Natural killer cell (primary cell): ENCODE results near the gene SIPA1L3. TPM values are rescaled to one million over a fixed set of nuclear protein-coding genes. Genes with fewer than 3 reads are reported as not detected.

Experiments used
- ATAC-seq, 3 donors: fragments of 150-1000 bp in 2 of 3; fragments of 200-7000 bp in 1 of 3; cut with Tn5 transposase; 1 replicate in 1 of 3; 2 replicates in 2 of 3; pipeline ENCODE4 v1.10.0; 2021; ENCODE audit warnings: mild to moderate bottlenecking in 2 of 3, moderate library complexity in 2 of 3
- DNase-seq, 2 donors: peaks; one replicate each; pipeline versions ENCODE4 v3.0.0 to v3.0.0-alpha.2; 2013 to 2021; ENCODE audit warnings: mixed read lengths in 1 of 2
- H3K27ac ChIP-seq: one replicate; pipeline ENCODE4 v1.5.1; 2013; ENCODE audit warnings: mild to moderate bottlenecking, low read length
- H3K27me3 ChIP-seq: one replicate; pipeline ENCODE4 v1.6.1; 2013; ENCODE audit warnings: low read length; ENCODE audit not compliant: control insufficient read depth, insufficient read depth
- H3K36me3 ChIP-seq: one replicate; pipeline ENCODE4 v1.6.1; 2013; ENCODE audit warnings: low read length; ENCODE audit not compliant: control insufficient read depth, insufficient read depth
- H3K4me1 ChIP-seq: one replicate; pipeline ENCODE4 v1.6.1; 2013; ENCODE audit warnings: low read length; ENCODE audit not compliant: control insufficient read depth, insufficient read depth
- H3K4me3 ChIP-seq: one replicate; pipeline ENCODE4 v1.5.1; 2013; ENCODE audit warnings: low read length
- H3K9me3 ChIP-seq: one replicate; pipeline ENCODE4 v1.6.1; 2013; ENCODE audit warnings: low read length; ENCODE audit not compliant: control insufficient read depth, insufficient read depth
- H3K27ac Mint-ChIP-seq, 2 donors: one replicate each; pipeline ENCODE4 v1.8.0; 2022; ENCODE audit warnings: mild to moderate bottlenecking in 2 of 2, mixed read lengths in 2 of 2, moderate library complexity in 1 of 2
- H3K27me3 Mint-ChIP-seq, 2 donors: one replicate each; pipeline ENCODE4 v1.8.0; 2022; ENCODE audit warnings: low read depth in 2 of 2, mixed read lengths in 2 of 2
- H3K36me3 Mint-ChIP-seq: one replicate; pipeline ENCODE4 v1.8.0; 2022; ENCODE audit warnings: mixed read lengths
- H3K4me1 Mint-ChIP-seq, 2 donors: one replicate each; pipeline ENCODE4 v1.8.0; 2022; ENCODE audit warnings: mixed read lengths in 2 of 2
- H3K4me3 Mint-ChIP-seq: one replicate; pipeline ENCODE4 v1.8.0; 2022; ENCODE audit warnings: mild to moderate bottlenecking, moderate library complexity, mixed read lengths
- H3K9me3 Mint-ChIP-seq, 2 donors: one replicate each; pipeline ENCODE4 v1.8.0; 2022; ENCODE audit warnings: mixed read lengths in 2 of 2
- CTCF ChIP-seq: fragments of 200-600 bp; IDR thresholded peaks from one replicate; pipeline ENCODE4 v1.8.0; 2022; ENCODE audit warnings: antibody characterized with exemption
- WGBS: methylation state at CpG from one replicate; pipeline ENCODE4 v1.1.7; 2013; ENCODE audit warnings: missing lambda C conversion rate; ENCODE audit not compliant: insufficient coverage; 5-methylcytosine and 5-hydroxymethylcytosine counted together
- intact Hi-C: fragments of 100-400 bp; cut with micrococcal nuclease; formaldehyde crosslinking; loops from one replicate; pipeline ENCODE4 v1.14.2; 2022
- total RNA-seq, 4 donors: library from RNA; stranded (reverse); fragments of 120-200 nt in 1 of 4; gene quantifications; one replicate each; pipeline versions ENCODE4 v1.2.3 to v1.2.4, GENCODE V29; 2013 to 2022

The SIPA1L3 gene
- total RNA-seq, 3 donors from 2014 or later (not counting 1 experiment from before 2014, with no cell fraction given) = 34.4 to 35.8 (median 35.4) TPM

DNA sequence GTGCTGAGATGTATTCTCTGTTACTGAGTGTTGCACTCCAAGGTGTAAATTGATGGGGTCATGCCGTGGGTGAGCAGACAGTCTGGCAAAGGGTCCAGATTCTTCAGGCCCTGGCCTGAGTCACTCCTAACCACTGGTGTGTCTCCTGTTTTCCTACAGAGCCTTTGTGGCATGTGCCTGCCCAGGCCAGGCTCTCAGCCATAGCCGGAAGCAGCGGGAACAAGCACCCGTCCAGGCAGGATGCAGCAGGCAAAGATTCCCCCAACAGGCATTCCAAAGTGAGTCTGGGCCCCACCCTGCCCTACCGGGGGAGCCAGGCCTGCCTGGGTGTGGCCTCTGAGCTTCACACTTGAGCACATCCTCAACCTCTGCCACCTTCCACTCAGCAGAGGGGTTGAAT lies 255.1 kb downstream of the SIPA1L3 start:
- Mint-ChIP-seq H3K27ac (no peak overlapping the region), H3K36me3 (peaks cover 7% of the 10 kb centered on the region)

GRCh38 chr19:38162632-38163031 lies 255.6 kb downstream of the SIPA1L3 start:
- H3K9me3 Mint-ChIP-seq = no peaks in the 10 kb centered on the region
- peaks cover 32% of the 10 kb centered on the region for H3K36me3 ChIP-seq

More for the DNA sequence above, 255.1 kb downstream of the SIPA1L3 start:
- H3K36me3 ChIP-seq = peaks cover 31% of the 10 kb centered on the region
- DNase-seq (no peak), ATAC-seq (no peak)
- H3K9me3 ChIP-seq = peaks cover 12% of the 10 kb centered on the region
- no peaks in the 10 kb centered on the region for H3K27me3 ChIP-seq
- Mint-ChIP-seq H3K9me3 (no peaks in the 10 kb centered on the region), H3K4me1 (peaks cover 0 to 7% of the 10 kb centered on the region in 2 donors), H3K27me3 (no peaks in the 10 kb centered on the region), H3K4me3 (no peak overlapping the region)
- intact Hi-C loops = no loop called here
- no peak overlapping the region for H3K27ac ChIP-seq
- TF ChIP-seq CTCF = no peak
- no peak overlapping the region for H3K4me3 ChIP-seq
- no peaks in the 10 kb centered on the region for H3K4me1 ChIP-seq
- WGBS = 96% methylated on average over 5 of the region's 5 CpGs

GRCh38 chr19:38163419-38164290 lies 256.6 kb downstream of the SIPA1L3 start:
- no peak for ATAC-seq
- peaks cover 12% of the 10 kb centered on the region for H3K9me3 ChIP-seq
- H3K4me1 ChIP-seq = no peaks in the 10 kb centered on the region
- Mint-ChIP-seq H3K27ac (no peak overlapping the region), H3K36me3 (peaks cover 7% of the 10 kb centered on the region), H3K27me3 (no peaks in the 10 kb centered on the region), H3K4me3 (no peak overlapping the region), H3K9me3 (no peaks in the 10 kb centered on the region), H3K4me1 (no peaks in the 10 kb centered on the region)
- H3K27ac ChIP-seq = no peak overlapping the region
- WGBS = 97% methylated on average over 22 of the region's 23 CpGs
- peaks cover 34% of the 10 kb centered on the region for H3K36me3 ChIP-seq
- no peaks in the 10 kb centered on the region for H3K27me3 ChIP-seq
- TF ChIP-seq CTCF = no peak
- DNase-seq = no peak
- intact Hi-C loops = no loop called here
- H3K4me3 ChIP-seq = no peak overlapping the region

More at GRCh38 chr19:38162632-38163031, 255.6 kb downstream of the SIPA1L3 start:
- Mint-ChIP-seq H3K4me1 (peaks cover 0 to 7% of the 10 kb centered on the region in 2 donors), H3K27ac (no peak overlapping the region), H3K27me3 (no peaks in the 10 kb centered on the region), H3K36me3 (peaks cover 7% of the 10 kb centered on the region), H3K4me3 (no peak overlapping the region)
- Histone ChIP-seq H3K27me3 (no peaks in the 10 kb centered on the region), H3K4me1 (no peaks in the 10 kb centered on the region), H3K27ac (no peak overlapping the region), H3K9me3 (peaks cover 12% of the 10 kb centered on the region), H3K4me3 (no peak overlapping the region)
- WGBS = 96% methylated on average over 7 of the region's 7 CpGs
- intact Hi-C loops = no loop called here
- no peak for ATAC-seq
- no peak for TF ChIP-seq CTCF
- no peak for DNase-seq
